ENCODE results near the gene IFITM2.

- TF ChIP-seq CTCF (conservative IDR thresholded peaks at IDR 0.05 in 1 of 2, IDR thresholded peaks at IDR 0.05 in 1 of 2; ENCODE audit: low read depth in 1 of 2, low read length in 2 of 2): no peak
- no peak for TF ChIP-seq EZH2 (IDR thresholded peaks at IDR 0.05; ENCODE audit: low read length, missing control alignments)
These were observed 18.3 kb upstream of the IFITM2 start for GRCh38 chr11:289398-289711.

All from fibroblast of lung (primary cell).